Stimulated activated CD4-positive, alpha-beta T cell treated with anti-CD3 and anti-CD28 coated beads, Interleukin-15, amount 100 ng/mL, for 1 hour (primary cell): ENCODE data around the gene PTTG2.
"Not testable (repeated sequence)": the region's sequence is repeated elsewhere in the genome, so short reads cannot be mapped to it uniquely, and the experiment has no call there.

Experiments used
- DNase-seq, 2 donors: peaks; one replicate each; pipeline ENCODE4 v3.0.0-alpha.2; 2020; ENCODE audit warnings: low read depth in 1 of 2, low spot score in 1 of 2

Gene PTTG2

DNA sequence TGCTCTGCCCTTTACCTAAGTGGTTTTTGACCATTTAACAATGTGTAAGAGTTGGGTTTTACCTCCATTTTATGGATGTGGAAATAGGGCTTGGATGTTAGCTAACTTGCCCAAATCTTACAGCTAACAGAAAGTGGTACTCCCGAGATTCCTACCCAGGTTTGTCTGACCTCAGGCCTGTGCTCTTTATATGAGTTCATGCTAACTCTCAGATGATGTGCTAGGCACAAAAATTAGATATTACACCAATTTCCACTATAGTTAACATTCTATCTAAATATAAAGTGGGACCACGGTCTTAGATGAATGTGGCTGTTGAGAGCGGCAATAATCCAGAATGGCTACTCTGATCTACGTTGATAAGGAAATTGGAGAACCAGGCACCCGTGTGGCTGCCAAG is at the start of gene PTTG2:
PTTG2 (plus strand) TSS at position 301 of the 400 bp plus-strand sequence; CDS start at position 338, 37 bp downstream.
- no peak for DNase-seq

DNA sequence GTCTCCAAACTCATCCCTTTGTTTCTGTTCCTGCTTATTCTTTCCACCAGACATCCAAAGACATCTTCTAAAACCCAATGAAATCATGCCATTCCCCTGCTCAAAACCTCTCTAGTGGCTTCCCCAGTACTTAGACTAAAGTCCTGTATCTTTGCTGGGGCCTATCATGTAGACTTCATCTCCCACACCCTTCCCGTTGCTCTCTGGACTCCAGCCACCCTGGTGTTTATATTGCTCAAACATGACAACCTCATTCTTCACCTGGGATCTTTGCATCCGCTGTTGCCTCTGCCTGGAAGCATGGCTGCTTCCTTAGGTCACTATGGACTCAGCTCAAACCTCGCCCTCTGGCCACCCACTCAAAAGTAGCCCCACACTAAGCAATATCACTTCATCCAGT is 45.7 kb upstream of the PTTG2 start:
- no peak for DNase-seq

DNA sequence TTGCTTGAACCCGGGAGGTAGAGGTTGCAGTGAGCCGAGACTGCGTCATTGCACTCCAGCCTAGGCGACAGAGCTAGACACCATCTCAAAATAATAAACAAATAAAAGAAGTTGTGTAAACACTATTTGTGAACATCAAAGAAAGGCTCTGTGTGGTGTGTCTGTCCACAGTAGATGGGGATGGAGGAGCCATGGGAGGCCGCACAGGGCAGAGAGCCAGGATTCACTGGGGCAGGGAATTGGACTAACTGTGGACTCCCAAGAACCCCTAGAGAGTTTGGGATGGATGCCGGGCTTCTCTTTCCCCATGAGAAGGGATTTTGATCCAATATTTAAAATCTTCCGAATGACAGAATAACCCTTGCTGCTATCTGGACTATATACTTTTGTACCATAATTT is 42.8 kb upstream of the PTTG2 start:
- no peak for DNase-seq

DNA sequence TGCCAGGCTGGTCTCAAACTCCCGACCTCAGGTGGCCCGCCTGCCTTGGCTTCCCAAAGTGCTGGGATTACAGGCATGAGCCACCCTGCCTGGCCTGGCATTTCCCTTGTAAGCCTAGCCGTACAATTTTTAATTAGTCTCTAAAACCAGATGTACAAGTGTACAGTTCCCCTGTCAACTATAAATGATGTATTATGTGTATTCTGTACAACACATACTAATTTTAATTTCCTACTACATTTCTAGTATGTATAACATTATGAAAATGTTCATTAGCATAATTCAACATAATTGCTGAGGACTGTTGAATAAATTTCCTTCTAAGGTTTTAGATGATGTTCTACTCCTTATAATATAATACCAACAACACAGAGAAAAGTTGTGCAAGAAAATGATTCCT is 41.5 kb upstream of the PTTG2 start:
- DNase-seq = no peak

DNA sequence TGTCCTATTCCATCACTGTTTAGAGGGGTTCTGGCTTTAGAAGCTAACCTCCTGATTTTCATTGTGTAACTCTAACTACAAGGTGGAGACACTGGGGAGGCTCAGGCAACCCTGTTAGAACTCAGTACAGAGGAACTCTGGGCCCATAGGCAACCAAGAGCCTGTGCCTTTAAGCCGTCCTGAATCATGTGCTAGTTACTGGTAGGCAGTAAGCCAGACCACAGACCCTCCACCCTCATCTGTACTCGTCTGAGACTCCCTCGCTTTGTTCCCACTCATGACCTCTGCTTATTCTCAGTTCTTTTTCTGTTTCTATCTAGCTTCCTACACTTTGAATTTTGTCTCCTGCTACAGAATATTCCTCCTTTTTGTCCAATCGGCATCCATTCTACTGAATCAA is 37.9 kb upstream of the PTTG2 start:
- DNase-seq = no peak

DNA sequence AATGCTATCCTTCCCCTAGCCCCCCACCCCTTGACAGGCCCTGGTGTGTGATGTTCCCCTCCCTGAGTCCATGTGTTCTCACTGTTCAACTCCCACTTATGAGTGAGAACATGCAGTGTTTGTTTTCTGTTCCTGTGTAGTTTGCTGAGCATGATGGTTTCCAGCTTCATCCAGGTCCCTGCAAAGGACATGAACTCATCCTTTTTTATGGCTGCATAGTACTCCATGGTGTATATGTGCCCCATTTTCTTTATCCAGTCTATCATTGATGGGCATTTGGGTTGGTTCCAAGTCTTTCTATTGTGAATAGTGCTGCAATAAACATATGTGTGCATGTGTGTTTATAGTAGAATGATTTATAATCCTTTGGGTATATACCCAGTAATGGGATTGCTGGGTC is 37.1 kb upstream of the PTTG2 start:
- not testable (repeated sequence) for DNase-seq

DNA sequence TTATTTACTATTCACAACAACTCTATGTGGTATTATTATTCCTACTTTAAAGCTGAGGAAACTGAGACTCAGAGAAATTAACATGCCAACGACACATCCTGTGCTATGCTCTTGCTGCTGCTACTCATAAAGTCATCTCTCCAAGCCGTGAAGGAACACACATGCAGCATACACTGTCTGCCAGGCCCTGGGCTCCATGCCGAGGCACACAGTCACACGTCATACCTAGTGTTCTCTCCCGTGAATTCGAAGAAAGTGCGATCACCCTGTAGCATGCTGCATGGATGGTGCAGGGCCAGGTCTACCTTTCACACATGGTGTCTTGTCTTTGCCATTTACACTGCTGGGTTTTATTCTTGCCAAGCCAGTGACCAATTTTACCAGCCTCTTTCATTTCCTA is 35.3 kb upstream of the PTTG2 start:
- no peak for DNase-seq

DNA sequence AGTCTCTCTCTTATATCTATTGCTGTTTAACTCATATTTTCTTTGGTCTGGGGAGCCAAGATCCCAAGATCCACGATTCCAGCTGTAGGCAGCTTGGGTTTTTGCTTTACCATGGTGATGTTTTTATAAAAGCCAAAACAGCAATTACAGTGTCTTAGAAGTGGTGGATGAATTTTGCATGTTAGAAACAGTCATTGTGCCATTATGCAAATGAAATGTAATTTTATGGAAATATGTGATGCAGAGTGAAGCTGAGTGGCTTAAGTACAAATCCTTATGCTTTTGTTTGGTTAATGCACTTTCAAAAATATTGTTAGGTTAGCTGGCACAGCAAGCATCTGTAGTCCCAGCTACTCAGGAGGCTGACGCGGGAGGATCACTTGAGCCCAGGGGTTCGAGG is 32.8 kb upstream of the PTTG2 start:
- DNase-seq = no peak

DNA sequence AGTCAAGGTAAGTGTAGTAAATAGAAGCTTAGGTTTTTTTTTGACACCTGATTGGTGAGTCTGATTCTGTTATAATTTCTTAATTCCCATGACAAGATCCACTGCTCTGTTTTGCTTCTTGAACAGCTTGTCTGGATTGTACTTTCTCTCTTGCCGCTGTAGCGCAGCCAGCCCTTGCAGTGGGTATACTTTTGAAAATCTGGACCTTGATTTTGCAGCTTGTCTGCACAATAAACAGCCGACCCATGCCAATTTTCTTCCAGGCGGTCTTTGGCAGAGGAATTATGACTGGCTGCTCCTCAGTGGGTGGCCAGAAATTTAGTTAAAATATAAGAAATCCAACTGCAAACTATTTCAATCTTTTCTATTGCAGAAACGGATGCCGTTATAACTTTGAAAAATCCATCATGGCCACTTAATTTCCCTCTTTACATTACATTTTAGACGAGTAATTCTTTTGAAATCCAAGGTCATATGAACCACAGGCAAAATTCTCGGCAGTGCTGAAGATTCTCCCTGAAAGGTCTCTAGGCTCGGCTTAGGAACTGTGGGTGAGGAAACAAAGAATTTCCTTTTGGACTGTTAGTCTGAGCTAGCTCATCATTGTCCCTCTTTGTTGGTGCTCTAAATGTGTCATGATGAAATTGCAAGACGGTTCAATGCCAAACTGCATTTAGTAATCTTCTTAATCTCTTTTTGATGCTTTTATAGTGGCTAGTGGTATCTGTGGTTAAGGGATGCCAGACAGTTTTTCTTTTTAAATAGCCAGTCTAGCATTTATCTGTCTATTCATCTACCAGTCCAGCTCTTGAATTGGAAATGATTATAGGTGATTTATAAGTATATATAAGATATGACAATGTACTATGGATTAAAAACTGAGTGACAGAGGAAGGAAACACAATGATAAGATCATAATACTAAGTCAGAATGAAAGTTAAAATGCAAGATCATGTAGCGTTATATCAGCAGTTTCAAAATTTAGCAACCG is 31.5 kb upstream of the PTTG2 start:
- no peak for DNase-seq

DNA sequence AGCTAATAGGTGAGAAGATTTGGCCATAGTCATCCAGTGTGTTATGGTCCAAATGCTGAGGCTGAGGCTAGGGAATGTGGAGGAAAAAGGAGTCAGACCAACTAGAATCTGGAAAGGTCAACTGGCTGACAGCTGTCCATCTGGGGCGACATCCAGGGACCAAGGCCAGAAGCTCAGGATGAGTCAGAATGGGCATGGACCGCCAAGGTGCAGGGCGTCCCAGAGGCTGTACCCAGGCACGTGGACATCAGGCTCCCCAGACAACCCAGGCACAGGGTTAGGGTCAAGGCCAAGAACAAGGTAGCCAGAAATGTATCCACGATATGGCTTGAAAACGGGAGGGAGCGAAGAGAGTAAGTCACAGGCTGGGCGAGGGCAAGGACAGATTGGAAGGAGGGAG is 26.1 kb upstream of the PTTG2 start:
- DNase-seq = no peak

DNA sequence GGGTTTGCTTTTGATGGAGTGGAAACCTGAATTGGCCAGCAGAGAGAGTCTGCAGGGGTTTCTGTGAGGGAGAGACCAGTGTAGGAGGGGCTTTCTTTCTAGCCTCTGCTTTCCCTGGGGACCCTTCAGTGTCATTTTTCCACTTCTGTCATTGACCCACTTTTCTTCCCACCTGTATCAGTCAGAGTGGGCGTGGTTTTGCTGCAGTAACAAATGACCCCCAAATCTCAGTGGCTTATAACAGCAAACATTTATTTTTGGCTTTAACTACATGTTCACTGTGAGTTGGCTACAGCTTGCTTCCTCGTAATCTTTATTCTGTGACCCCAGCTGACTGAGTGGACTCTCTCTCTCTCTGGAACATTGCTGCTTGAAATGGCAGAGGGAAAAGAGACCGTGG is 25.6 kb upstream of the PTTG2 start:
- DNase-seq = no peak

DNA sequence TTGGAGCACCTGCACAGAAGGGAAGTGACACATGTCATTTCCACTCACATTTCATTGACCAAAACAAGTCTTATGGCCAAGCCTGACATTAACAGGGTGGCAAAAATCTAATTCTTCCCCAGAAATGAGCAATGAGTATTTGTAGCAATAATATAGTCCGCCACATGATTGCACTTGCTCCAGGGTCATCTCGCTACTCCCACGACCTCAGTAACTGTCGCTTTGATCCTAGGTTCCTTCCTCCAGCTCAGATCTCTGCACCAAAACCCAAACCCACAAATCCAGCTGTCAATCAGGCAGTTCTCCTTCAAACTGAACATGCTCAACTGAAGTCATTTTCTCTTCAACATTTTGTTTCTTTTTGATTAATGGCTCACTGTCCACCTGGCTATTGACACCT is 25.2 kb upstream of the PTTG2 start:
- DNase-seq = no peak

DNA sequence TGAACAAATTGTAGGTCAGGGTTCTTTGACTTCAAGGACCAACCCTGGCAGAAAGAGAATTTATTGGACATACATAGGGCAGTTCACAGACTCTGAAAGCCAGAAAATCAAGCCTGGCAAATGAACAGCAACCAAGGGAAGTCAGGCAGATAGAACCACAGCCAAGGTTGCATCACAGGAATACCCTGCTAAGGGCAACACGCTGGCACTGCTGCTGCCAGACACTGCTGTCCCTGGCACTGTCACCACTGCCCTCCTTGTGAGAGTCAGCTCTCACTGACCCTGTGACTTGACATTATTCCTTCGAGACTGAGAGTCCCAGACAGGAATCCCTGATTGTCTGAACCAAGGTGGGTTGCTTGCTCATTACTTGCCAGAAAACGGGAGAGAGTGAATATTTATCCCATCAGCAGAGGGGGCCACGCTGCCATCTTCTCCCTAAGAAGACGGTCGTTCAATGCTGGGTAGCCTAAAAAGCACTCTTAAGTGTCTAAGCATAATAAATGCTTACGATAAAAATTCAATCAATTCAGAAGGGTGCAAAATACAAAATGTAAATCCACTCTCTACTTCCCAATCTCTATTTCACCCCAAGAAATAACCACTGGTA is 23.2 kb upstream of the PTTG2 start:
- DNase-seq = no peak

DNA sequence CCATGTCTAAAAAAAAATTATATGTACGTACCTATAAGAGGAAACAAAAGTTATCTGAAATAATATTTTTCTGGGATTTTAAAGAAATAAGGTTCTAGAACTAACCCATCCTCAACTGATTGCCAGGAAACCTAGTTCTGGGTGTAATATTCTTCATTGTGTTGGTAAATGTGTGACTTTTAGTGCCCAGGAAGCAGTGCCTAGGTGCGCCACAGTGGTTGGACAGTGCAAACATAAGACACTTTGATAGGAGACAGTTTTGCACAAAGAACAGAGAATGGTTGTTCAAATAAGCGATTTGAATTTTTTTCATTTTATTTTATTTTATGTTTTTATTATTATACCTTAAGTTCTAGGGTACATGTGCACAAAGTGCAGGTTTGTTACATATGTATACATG is 22.0 kb upstream of the PTTG2 start:
- no peak for DNase-seq

DNA sequence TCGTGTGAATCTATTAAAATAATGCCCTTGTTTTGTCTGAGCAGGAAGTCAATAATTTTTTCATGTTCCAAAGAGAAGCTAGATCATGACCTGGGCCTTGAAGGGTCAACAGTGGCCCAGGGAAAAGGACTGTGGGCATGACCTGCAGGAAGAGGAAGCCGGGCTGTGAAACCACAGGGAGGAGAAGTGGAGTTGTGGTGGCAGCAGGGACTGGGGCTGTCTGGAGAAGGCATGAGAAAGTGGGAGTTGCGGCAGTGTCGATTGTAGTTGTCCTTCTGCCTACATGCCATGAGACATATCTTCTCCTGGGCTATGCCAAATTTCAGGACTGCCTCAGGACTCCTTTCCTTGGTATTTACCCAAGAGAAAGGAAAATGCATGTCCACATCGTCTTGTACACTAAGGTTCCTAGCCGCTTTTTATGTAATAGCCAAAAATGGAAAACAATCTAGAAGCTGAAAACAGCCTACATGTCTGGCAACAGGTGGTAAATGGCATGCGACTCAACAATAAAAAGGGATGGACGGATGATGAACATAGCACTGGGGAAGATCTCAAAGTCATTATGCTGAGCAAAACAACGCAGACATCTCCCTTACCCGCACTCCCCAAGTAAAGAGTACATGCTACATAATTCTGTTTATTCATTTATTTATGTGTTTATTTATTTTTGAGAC is 13.6 kb upstream of the PTTG2 start:
- DNase-seq = no peak

DNA sequence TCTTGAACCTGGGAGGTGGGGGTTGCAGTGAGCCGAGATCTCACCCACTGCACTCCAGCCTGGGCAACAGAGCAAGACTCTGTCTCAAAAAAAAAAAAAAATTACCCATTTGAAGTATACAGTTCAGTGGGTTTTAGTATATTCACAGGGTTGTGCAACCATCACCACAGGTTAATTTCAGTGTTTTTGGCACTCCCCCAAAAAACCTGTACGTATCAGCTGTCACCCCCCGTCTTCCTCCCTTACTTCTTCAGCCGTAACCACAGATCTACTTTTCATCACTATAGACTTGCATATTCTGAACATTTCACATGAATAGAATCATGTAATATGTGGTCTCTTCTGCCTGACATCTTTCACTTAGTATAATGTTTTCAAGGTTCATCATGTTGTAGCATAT is 11.7 kb upstream of the PTTG2 start:
- no peak for DNase-seq

DNA sequence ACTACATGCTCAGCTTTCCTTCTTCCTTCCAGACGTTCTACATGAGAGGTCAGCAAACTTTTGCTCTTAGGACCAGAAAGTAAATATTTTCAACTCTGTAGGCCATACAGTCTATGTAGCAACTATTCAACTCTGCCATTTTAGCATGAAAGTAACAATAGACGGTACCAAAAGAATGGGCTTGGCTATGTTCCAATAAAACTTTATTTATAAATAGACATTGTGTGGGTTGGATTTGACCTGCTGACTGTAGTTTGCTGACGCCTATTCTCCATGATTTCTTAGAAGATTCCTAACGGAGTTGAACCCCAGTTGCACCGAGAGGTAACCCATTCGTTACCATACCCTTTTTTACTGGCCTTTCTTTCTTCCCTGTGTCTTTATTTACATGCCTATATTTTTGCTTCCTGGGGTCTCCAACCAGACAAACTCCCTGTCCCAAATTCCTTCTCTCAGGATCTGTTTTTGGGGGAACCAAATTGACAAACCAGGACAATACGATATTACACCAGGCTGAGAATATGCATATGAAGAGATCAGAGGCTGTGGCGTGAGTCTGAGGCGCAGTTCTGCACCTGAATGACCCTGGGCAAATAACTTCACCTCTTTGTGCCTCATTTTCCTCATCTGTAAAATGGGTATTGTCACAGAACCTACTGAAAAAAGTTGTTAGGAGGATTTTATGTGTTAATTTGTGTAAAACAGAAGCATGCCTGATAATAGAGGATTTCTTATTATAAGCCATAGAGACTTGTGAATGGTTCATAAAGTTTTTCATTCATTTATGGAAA is 10.4 kb upstream of the PTTG2 start:
- no peak for DNase-seq

DNA sequence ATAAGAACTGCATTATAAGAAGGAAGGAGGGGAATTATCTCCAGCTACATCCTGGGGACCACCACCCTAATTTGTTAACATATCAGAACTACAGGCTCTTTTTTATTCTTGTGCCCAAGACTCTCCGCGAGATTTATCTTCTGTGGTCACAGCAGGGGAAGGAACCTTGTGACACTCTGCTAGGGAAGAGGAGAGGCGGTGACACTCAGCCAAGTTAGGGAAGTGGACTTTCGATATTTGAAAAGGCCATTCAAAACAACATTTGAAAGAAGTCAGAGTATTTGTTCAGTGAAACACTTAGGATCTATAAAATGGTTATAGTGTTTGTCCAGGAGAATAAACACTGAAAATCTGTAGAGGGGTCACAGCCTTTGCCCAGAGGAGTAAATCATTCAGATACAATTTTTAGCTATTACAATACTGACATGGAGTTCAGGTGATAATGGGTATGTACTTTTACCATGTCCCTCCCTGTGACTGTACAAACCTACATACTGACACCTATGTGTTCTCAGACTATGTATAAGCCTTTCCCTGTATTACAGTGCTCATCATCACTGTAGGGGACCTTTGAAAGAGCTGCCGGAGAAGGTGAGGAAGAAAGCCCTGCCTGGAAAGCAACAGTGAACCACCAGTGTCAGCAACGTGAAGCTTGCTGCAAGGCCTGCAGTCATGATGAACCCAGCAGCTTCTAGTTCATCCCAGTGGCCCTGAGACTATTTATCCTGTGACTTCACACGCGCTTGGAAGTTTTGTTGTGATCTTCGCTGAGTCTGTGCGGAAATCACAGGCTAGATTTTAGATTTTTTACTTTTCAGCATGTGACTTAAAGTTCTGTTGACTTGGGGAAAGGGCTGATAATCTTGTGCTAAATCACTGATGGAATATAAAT is 8.5 kb upstream of the PTTG2 start:
- DNase-seq = no peak

DNA sequence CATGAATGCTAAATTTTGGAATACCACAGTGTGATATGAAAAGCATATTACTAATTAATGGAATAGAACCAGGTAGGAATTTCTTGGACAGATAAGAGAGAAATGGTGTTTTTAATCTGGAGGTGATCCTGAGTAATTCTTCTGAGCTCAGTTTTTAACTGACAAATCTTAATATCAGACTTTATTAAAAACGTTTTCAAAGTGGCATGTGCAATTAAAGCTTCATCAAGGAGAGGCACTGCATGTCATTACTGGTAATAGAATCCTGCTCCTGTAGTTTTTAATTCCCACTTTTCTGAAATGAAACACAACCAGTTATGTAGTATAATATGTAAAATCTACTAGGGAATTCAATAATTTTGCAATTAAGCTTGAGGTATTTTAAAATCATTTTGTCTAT is 7.0 kb upstream of the PTTG2 start:
- DNase-seq = no peak

DNA sequence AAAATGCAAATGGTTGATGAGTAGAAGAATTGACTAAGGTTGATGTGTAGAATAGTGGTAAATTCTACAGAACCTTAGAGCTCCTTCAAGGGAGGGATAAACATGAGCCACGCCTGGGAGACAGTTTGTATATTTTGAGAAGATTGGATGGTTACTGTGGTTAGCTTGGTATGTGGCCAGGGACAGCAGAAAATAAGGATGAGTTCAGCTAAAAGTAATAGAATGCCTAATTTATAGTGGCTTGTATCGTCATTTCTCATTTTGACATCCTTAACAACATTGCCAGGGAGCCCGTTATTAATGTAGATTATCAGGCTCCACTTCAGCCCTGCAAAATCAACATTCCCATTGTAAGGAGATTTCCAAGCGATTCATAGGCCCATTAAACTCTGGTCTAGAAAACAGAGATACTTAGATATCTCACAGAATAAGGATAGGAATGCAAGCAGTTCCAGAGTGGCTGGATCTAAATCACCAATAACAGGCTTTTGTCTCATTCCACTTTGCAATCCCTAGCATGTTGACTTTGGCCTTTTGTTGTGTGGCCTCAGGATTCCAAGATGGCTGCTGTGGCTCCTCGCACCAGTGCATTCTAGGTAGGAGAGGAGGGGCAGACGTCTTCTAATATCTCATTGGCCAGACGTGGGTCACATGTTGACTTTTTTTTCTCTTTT is 6.4 kb upstream of the PTTG2 start:
- no peak for DNase-seq
